RPMI8226 (cell line): ENCODE measurements around the gene SRR.

ENCODE experiments used
- DNase-seq: peaks from one replicate; pipeline ENCODE4 v3.0.0-alpha.2; 2015

The SRR gene

DNA sequence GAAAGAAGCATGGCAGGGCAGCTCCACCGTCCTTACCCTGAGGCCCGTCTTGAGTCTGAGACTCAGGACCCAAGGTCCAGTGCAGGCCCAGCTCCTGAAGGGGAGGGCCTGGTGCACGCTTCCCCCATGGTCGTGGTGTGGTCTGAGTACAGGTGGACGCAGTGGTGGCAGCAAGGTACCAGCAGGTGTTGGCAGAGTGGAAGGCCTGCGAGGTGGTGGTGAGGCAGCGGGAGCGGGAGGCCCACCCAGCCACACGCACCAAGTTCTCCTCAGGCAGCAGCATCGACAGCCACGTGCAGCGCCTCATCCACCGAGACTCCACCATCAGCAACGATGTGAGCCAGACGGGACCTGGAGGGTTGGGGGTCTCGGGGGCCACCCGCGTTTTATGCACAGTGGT, 69.4 kb downstream of the SRR start:
- no peak for DNase-seq
